Brain microvascular endothelial cell (primary cell): ENCODE results near the gene WSCD1.

Experiments used
- DNase-seq: peaks from one replicate; pipeline ENCODE4 v3.0.0-alpha.2; 2020
- H3K27ac ChIP-seq: fragments of 250-450 bp; sonication (Bioruptor Pico); 2 replicates; pipeline ENCODE4 v1.5.1; 2020; ENCODE audit warnings: mild to moderate bottlenecking, moderate library complexity
- H3K27me3 ChIP-seq: fragments of 250-450 bp; sonication (Bioruptor Pico); replicated peaks from 2 replicates; pipeline ENCODE4 v1.5.1; 2020; ENCODE audit warnings: mild to moderate bottlenecking
- H3K36me3 ChIP-seq: fragments of 250-450 bp; sonication (Bioruptor Pico); replicated peaks from 2 replicates; pipeline ENCODE4 v1.5.1; 2020; ENCODE audit warnings: mild to moderate bottlenecking
- H3K4me3 ChIP-seq: 2 replicates; pipeline ENCODE4 v1.5.1; 2011; ENCODE audit warnings: low read depth, mild to moderate bottlenecking, control low read depth, low read length, moderate library complexity
- CTCF ChIP-seq: IDR thresholded peaks from 2 replicates; pipeline ENCODE4 v1.5.1; 2011; ENCODE audit warnings: low read depth, mild to moderate bottlenecking, moderate library complexity, low read length, control low read depth, inconsistent platforms; ENCODE audit errors: missing control alignments
- in situ Hi-C: cut with HindIII; loops from 2 replicates; pipeline ENCODE4 v1.10.0; 2017; ENCODE audit warnings: low sequenced_read_pairs, low pct_ligation_motif_present

Gene WSCD1

GRCh38 chr17:6134721-6135120 lies 64.5 kb downstream of the WSCD1 start:
- Histone ChIP-seq H3K27me3 (no peaks in the 10 kb centered on the region), H3K36me3 (no peaks in the 10 kb centered on the region), H3K4me3 (no peak overlapping the region), H3K27ac (no peak overlapping the region)
- no peak for TF ChIP-seq CTCF
- no peak for DNase-seq
- in situ Hi-C loops = no loop called here

- no peaks in the 10 kb centered on the region for H3K27me3 ChIP-seq
- no peak overlapping the region for H3K27ac ChIP-seq
- in situ Hi-C loops = no loop called here
- no peak for DNase-seq
- TF ChIP-seq CTCF = no peak
- no peak overlapping the region for H3K4me3 ChIP-seq
- H3K36me3 ChIP-seq = no peaks in the 10 kb centered on the region
Observed at GRCh38 chr17:6135236-6135635, 65.1 kb downstream of the WSCD1 start.

- Histone ChIP-seq H3K4me3 (no peak overlapping the region), H3K27ac (no peak overlapping the region), H3K36me3 (no peaks in the 10 kb centered on the region), H3K27me3 (no peaks in the 10 kb centered on the region)
- no peak for DNase-seq
- TF ChIP-seq CTCF = no peak
- in situ Hi-C loops = no loop called here
Observed at GRCh38 chr17:6135996-6136395, 65.8 kb downstream of the WSCD1 start.

- Histone ChIP-seq H3K36me3 (no peaks in the 10 kb centered on the region), H3K27ac (no peak overlapping the region), H3K4me3 (no peak overlapping the region), H3K27me3 (no peaks in the 10 kb centered on the region)
- in situ Hi-C loops = no loop called here
- DNase-seq = no peak
- TF ChIP-seq CTCF = no peak
Observed at GRCh38 chr17:6137716-6138502, 67.7 kb downstream of the WSCD1 start.

GRCh38 chr17:6138761-6139446 lies 68.7 kb downstream of the WSCD1 start:
- no peak for DNase-seq
- Histone ChIP-seq H3K4me3 (no peak overlapping the region), H3K27ac (no peak overlapping the region), H3K27me3 (no peaks in the 10 kb centered on the region), H3K36me3 (no peaks in the 10 kb centered on the region)
- TF ChIP-seq CTCF = no peak
- in situ Hi-C loops = no loop called here
